Activated CD8-positive, alpha-beta memory T cell treated with anti-CD3 and anti-CD28 coated beads for 48 hours (primary cell): ENCODE data around the gene MEOX2.

Source experiments
- DNase-seq, 3 experiments: peaks; one replicate each; pipeline ENCODE4 v3.0.0-alpha.2; 2020; ENCODE audit warnings: low read depth in 2 of 3, low spot score in 2 of 3

Gene MEOX2

GRCh38 chr7:15618275-15618674 is 68.2 kb downstream of the MEOX2 start:
- DNase-seq = no peak

DNA sequence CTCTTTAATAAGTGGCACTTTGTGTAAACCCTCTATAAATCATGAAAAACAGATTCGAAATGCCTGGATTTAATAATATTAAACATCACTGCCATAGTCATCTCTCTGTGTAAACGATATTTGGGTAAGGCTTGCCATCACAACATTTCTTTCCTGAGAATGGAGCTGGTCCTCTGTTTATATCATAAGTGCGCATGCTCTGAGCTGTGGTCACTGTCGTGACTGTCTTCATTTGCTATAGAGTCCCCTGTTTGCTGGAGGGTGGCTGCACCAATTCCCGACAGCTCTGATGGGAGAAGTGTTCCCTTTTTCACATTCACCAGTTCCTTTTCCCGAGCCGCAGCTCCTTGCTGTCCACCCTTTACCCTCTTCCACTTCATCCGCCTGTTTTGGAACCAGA is 74.3 kb downstream of the MEOX2 start:
- DNase-seq = no peak

GRCh38 chr7:15610503-15610902 is 76.0 kb downstream of the MEOX2 start:
- no peak for DNase-seq

- DNase-seq = no peak
Observed at GRCh38 chr7:15609287-15609686, 77.2 kb downstream of the MEOX2 start.

- no peak for DNase-seq
Observed at GRCh38 chr7:15607529-15608210, 78.8 kb downstream of the MEOX2 start.

DNA sequence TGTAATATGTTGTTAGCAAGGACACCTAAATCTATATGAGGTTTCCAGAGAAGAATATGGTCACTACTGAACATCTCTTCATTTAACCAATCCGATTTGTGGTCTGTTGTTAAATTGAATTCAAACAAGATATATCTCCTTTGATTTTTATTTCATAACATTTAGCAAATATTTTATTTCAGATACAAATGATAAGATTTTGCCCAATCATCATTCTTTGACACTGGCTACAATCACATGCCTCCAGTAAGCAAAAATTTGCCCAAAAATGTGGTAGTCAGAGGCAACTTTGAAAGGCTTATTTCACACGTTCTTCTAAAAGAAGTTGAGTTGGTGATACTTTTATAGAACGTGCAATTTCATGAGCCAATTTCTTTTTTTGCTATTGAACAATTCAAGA is 79.9 kb downstream of the MEOX2 start:
- DNase-seq = no peak

- DNase-seq = no peak
Observed at GRCh38 chr7:15604166-15604565, 82.3 kb downstream of the MEOX2 start.

DNA sequence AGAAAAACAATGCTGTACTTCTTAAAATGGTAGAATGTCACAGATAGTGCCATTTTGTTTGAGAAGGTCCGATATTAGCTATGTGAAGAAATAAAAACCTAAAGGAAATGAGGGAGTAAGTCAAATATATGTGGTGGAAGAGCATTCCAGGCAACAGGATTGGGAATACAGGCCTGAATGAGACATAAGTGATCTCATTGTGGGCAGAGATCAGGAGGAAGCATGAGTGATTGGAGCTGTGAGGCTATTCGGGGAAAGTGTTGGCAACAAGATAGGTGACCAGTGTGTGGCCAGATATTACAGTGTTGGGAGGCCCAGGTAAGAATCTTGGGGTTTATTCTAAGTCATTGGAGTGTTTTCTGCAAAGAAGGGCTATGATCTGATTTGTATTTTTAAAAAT is 83.4 kb downstream of the MEOX2 start:
- DNase-seq = no peak

GRCh38 chr7:15602236-15602635 is 84.2 kb downstream of the MEOX2 start:
- DNase-seq = no peak

- no peak for DNase-seq
Observed at GRCh38 chr7:15601175-15601574, 85.3 kb downstream of the MEOX2 start.

DNA sequence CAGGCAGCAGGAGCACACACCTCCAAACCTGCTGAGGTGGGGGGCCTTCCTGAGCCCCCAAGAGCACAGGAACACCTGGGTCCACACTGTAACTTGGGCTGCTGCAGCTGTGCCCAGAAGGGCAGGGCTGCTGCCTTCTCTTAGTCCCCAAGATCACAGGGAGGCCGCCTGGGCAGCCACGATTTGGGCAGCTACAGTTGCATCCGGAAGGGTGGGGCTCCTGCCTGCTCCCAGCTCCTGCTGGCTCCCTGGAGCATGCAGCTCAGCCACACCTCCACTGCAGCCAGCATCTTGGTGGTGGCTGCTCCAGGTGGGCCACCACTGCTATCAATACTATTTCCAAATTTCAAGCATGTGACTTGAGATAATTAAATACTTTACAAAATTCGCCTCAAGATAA is 86.2 kb downstream of the MEOX2 start:
- no peak for DNase-seq

DNA sequence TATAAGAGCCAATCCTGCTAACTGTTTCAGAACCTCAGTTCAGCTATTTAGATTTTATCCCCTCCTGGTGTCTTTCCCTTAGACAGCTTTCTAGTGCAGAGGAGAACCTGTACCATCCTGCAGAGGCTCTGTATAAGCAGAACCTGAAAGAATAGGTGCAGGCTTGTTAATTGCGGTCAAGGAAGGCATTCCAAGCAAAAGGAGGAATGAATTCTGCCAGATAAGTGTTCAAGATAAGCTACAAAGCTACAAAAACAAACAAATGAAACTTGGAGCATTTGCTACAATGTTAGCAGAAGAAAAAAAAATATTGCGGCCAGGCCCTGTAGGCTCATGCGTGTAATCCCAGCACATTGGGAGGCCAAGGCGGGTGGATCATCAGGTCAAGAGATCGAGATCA is 92.0 kb downstream of the MEOX2 start:
- DNase-seq = no peak

DNA sequence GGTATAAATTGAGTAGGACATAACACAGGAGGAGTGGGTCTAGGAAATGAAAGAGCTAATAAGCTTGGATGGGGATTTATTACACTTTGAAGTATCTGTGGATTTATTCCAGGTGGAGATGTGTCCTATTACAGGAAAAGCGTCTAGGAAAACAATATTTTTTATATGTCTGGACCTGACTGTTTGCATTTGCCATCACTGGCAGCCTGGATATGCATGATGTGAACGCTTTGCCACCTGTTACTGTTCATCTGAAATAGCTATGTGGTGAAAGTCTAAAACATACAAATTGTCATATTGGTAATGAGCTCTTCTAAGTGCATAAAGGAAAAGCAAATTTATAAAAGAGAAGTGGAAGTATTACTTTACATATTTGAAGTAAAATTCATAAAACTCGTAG is 93.1 kb downstream of the MEOX2 start:
- DNase-seq = no peak

- DNase-seq = no peak
Observed at GRCh38 chr7:15586266-15586665, 100.2 kb downstream of the MEOX2 start.

DNA sequence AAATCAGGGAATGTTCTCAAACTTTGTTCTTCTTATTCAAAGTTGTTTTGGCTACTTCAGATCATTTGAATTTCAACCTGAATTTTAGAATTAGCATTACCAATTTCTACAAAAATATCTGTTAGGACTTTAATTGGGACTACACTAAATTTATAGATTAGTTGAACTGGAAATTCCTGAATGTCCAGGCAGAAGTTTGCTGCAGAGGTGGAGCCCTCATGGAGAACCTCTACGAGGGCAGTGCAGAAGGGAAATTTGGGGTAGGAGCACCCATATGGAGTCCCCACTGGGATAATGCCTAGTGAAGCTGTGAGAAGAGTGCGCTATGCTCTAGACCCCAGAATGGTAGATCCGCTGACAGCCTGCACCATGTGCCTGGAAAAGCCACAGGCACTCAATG is 101.9 kb downstream of the MEOX2 start:
- DNase-seq = no peak

DNA sequence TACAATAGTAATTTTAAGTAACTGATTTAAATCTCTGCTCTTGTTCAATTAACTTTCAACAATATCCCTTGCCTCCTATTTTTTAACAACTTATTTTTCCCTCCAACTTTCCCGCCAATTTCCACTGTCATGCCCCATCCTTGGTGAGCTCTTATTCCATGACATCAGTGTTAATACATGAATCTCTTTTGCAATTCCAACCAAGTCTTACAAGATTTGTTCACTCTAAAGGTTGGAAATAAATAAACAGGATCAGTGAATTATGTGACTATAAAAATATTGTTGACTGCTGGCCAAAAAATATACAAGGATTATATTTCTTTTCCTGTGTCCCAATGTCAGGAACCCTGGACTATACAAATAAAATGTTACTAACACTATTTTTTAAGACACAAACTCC is 103.7 kb downstream of the MEOX2 start:
- no peak for DNase-seq

- DNase-seq = no peak
Observed at GRCh38 chr7:15581352-15581951, 105.0 kb downstream of the MEOX2 start.

DNA sequence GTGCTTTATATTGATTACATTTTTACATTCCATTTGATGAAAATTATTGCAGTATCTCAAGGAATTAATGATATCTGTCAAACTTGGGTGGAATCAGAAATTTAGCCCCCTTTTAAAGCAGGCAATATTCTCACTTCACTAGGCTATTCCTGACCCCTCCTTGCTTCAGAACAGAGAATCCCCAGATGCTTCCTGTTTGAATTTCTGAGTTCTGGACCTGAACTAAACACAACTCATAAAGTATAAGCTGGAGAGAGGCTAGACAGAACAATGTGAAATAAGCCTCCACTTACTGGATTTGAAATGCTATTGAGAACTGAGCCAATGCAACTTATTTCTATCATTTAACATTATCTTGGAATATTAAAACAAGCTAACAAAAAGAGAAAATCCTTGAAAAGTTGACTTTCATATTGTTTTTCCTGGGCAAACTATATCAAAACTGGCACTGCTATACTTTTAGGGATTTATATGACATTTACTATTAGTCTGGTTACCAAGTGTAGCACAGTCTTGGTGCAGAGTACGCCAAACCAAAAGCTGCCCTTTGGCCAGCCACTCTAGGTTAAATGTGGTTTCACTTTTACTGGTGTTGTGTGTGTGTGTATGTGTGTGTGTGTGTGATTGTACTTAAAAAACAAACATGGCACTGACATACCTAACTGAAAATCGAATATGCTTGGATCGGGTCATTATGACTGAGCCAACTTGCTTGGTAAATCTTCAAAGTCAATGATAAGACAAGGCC is 105.7 kb downstream of the MEOX2 start:
- no peak for DNase-seq

- no peak for DNase-seq
Observed at GRCh38 chr7:15577600-15577999, 108.9 kb downstream of the MEOX2 start.

DNA sequence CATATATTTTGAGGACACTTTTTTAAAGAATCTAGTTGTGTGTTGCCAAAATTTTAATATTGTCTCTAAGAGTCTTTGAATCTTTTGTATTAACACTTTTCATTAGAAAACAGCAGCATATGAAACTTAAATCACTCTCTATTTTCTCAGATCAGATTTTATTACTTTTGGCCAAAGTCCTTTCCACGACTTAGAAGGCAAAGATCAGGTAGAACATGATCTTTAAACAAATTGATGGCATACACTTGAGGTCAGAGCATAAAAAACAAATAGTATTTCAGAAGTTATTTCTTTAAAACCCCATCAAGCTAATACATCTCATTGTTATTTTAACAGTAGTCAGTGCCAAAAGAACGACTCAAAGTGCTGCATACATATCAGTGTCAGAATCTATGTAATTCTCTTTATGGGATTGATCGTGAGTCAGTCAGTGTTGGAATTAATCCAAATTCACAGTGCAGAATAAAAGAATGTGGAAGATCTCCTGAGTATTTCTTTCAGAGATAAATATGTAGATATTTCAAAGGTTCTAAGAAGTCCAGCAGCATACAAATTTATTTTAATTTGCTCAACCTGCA is 115.1 kb downstream of the MEOX2 start:
- DNase-seq = no peak

DNA sequence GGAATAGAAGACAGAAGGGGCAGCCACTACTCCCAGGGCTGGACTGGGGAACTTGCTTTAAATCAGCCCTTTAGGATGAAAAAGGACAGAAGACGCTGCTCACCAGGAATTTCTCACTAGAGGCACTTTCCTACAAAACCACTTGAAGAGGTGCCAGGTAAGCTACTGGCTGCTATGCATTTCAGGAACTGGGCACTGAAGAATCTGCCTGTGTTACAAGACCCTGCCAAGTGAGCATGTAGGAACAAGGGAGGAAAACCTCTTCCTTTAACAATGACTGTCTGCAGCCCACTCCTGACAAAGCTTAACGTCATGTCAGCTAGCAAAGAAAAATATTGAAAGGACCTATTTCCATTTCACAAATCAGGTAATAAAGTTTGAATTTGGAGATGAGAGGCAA is 118.8 kb downstream of the MEOX2 start:
- no peak for DNase-seq

GRCh38 chr7:15567036-15567435 is 119.4 kb downstream of the MEOX2 start:
- no peak for DNase-seq
